HL-60 (cell line): Measurements from ENCODE around the gene NPDC1.
A peak's percentile ranks its signal among the peaks of the same experiment; 100 is the strongest.

Source experiments
- DNase-seq, 2 experiments: peaks; one replicate each; pipeline ENCODE4 v3.0.0-alpha.2; 2010 to 2020; ENCODE audit warnings: low read depth in 1 of 2, low spot score in 1 of 2
- H3K27ac ChIP-seq: fragments of 250-450 bp; sonication (Bioruptor Pico); replicated peaks from 2 replicates; pipeline ENCODE4 v1.5.1; 2020; ENCODE audit warnings: mild to moderate bottlenecking, moderate library complexity
- H3K27me3 ChIP-seq: fragments of 250-450 bp; sonication (Bioruptor Pico); 2 replicates; pipeline ENCODE4 v1.5.1; 2021; ENCODE audit warnings: mild to moderate bottlenecking, moderate library complexity; ENCODE audit not compliant: insufficient read depth, poor library complexity, severe bottlenecking
- H3K4me3 ChIP-seq: replicated peaks from 2 replicates; pipeline ENCODE4 v1.5.1; 2011; ENCODE audit warnings: mild to moderate bottlenecking, control low read depth, low read length; ENCODE audit not compliant: insufficient read depth
- GABPA ChIP-seq: IDR thresholded peaks from 2 replicates; pipeline ENCODE4 v1.6.1; 2012; ENCODE audit warnings: low read depth
- POLR2AphosphoS5 ChIP-seq: IDR thresholded peaks from 2 replicates; pipeline ENCODE4 v1.6.1; 2012; ENCODE audit warnings: low read depth
- SPI1 ChIP-seq: IDR thresholded peaks from 2 replicates; pipeline ENCODE4 v1.6.1; 2012; ENCODE audit warnings: low read depth, mild to moderate bottlenecking, borderline replicate concordance
- long read RNA-seq: library from polyadenylated mRNA; unstranded; transcript quantifications from one replicate; pipeline ENCODE4 v2.0.0, GENCODE V29; 2020
- TF ChIP-seq, protein P1 (sequence below): IDR thresholded peaks from 2 replicates; pipeline ENCODE4 v1.6.1; 2012; ENCODE audit warnings: low read depth; ENCODE audit not compliant: insufficient replicate concordance
- TF ChIP-seq, protein P2 (sequence below): IDR thresholded peaks from one replicate; pipeline ENCODE4 v1.5.1; 2011; ENCODE audit warnings: low read length, control low read depth, inconsistent platforms; ENCODE audit not compliant: insufficient read depth

Gene NPDC1, protein sequence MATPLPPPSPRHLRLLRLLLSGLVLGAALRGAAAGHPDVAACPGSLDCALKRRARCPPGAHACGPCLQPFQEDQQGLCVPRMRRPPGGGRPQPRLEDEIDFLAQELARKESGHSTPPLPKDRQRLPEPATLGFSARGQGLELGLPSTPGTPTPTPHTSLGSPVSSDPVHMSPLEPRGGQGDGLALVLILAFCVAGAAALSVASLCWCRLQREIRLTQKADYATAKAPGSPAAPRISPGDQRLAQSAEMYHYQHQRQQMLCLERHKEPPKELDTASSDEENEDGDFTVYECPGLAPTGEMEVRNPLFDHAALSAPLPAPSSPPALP
- long read RNA-seq: 0 reads

DNA sequence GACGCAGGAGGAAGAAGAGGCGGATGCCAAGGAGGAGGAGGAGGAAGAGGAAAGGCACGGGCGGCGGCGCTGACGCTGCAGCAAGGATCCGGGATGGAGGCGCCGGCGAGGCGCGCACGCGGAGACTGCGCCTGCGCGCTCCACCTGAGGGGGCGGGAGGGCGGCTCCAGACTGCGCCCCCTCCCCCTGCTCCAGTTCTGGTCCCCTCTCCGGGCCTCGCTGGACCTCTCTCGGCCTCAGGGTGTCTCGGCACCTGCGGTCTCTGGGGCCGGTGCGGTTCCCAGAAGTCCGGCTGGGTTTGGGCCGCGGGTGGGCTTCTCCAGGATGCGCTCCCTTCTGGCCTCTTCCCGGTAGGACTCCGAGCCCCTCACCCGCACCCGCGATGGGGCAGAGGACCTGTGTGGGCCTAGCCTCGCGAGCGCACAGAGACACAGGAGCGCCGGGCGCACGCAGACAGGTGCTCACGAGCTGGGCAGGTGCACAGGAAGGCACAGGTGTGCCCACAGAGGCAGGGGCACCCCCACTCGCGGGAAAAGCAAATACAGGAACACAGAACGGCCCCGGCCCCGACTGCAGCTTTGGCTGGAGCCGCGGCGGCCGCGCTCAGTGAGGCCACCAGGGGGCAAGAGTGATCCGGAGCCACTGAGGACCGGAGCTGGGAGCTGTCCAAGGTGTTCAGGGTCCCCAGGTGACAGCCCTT lies at the start of gene NPDC1:
NPDC1 (minus strand) TSS at position 90 of the 700 bp plus-strand sequence. CDS start 188 bp downstream, outside the sequence.
- peak in 1 of 2 experiments; percentile 81 for DNase-seq
- H3K4me3 ChIP-seq: no peak within 1 kb of the TSS; the same call in 1 of the 2 replicates
- TF ChIP-seq SPI1: peak; percentile 36; the same call in 1 of the 2 replicates
- TF ChIP-seq, protein P1, sequence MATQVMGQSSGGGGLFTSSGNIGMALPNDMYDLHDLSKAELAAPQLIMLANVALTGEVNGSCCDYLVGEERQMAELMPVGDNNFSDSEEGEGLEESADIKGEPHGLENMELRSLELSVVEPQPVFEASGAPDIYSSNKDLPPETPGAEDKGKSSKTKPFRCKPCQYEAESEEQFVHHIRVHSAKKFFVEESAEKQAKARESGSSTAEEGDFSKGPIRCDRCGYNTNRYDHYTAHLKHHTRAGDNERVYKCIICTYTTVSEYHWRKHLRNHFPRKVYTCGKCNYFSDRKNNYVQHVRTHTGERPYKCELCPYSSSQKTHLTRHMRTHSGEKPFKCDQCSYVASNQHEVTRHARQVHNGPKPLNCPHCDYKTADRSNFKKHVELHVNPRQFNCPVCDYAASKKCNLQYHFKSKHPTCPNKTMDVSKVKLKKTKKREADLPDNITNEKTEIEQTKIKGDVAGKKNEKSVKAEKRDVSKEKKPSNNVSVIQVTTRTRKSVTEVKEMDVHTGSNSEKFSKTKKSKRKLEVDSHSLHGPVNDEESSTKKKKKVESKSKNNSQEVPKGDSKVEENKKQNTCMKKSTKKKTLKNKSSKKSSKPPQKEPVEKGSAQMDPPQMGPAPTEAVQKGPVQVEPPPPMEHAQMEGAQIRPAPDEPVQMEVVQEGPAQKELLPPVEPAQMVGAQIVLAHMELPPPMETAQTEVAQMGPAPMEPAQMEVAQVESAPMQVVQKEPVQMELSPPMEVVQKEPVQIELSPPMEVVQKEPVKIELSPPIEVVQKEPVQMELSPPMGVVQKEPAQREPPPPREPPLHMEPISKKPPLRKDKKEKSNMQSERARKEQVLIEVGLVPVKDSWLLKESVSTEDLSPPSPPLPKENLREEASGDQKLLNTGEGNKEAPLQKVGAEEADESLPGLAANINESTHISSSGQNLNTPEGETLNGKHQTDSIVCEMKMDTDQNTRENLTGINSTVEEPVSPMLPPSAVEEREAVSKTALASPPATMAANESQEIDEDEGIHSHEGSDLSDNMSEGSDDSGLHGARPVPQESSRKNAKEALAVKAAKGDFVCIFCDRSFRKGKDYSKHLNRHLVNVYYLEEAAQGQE: peak; percentile 97
- TF ChIP-seq, protein P2, sequence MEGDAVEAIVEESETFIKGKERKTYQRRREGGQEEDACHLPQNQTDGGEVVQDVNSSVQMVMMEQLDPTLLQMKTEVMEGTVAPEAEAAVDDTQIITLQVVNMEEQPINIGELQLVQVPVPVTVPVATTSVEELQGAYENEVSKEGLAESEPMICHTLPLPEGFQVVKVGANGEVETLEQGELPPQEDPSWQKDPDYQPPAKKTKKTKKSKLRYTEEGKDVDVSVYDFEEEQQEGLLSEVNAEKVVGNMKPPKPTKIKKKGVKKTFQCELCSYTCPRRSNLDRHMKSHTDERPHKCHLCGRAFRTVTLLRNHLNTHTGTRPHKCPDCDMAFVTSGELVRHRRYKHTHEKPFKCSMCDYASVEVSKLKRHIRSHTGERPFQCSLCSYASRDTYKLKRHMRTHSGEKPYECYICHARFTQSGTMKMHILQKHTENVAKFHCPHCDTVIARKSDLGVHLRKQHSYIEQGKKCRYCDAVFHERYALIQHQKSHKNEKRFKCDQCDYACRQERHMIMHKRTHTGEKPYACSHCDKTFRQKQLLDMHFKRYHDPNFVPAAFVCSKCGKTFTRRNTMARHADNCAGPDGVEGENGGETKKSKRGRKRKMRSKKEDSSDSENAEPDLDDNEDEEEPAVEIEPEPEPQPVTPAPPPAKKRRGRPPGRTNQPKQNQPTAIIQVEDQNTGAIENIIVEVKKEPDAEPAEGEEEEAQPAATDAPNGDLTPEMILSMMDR: peak; percentile 79
- TF ChIP-seq POLR2AphosphoS5: no peak
- H3K27me3 ChIP-seq: peaks cover 42% of the 10 kb centered on the region
- no peak within 1 kb of the TSS for H3K27ac ChIP-seq

GRCh38 chr9:137089232-137089947 lies 43.4 kb upstream of the NPDC1 start:
- peak in 1 of 2 experiments; percentile 28 for DNase-seq

More at GRCh38 chr9:137089232-137089947, 43.4 kb upstream of the NPDC1 start:
- Histone ChIP-seq H3K27ac (no peak overlapping the region), H3K4me3 (no peak overlapping the region), H3K27me3 (no peaks in the 10 kb centered on the region)
- TF ChIP-seq POLR2AphosphoS5 (no peak), GABPA (no peak), SPI1 (0 out of 2 replicates have a peak, but pooled peaks have one; percentile 48)
- TF ChIP-seq, protein P1: no peak
- TF ChIP-seq, protein P2: no peak
